Astrocyte of the cerebellum (primary cell): ENCODE data around the gene RSPH3.
"Not testable (repeated sequence)": the region's sequence is repeated elsewhere in the genome, so short reads cannot be mapped to it uniquely, and the experiment has no call there.

Experiments used
- DNase-seq: peaks from one replicate; pipeline ENCODE4 v3.0.0-alpha.2; 2011; ENCODE audit warnings: low read depth
- H3K4me3 ChIP-seq: 2 replicates; pipeline ENCODE4 v1.5.1; 2011; ENCODE audit warnings: mild to moderate bottlenecking, low read depth, low read length, moderate library complexity
- CTCF ChIP-seq: IDR thresholded peaks from 2 replicates; pipeline ENCODE4 v1.5.1; 2012; ENCODE audit warnings: low read length, low read depth, moderate library complexity, mild to moderate bottlenecking; ENCODE audit errors: missing control alignments
- in situ Hi-C: cut with HindIII; loops from 2 replicates; pipeline ENCODE4 v1.10.0; 2017; ENCODE audit warnings: low sequenced_read_pairs

The RSPH3 gene

GRCh38 chr6:158960026-158960425, 40.0 kb downstream of the RSPH3 start:
- in situ Hi-C loops: no loop called here
- TF ChIP-seq CTCF: no peak
- no peak for DNase-seq
- no peak overlapping the region for H3K4me3 ChIP-seq

GRCh38 chr6:158959552-158959951, 40.5 kb downstream of the RSPH3 start:
- no peak overlapping the region for H3K4me3 ChIP-seq
- TF ChIP-seq CTCF: no peak
- no peak for DNase-seq
- in situ Hi-C loops: no loop called here

GRCh38 chr6:158958504-158959386, 41.3 kb downstream of the RSPH3 start:
- no peak for TF ChIP-seq CTCF
- in situ Hi-C loops: no loop called here
- H3K4me3 ChIP-seq: no peak overlapping the region
- DNase-seq: no peak

- no peak for TF ChIP-seq CTCF
- in situ Hi-C loops: no loop called here
- no peak overlapping the region for H3K4me3 ChIP-seq
- no peak for DNase-seq
Observed at GRCh38 chr6:158955255-158955654, 44.7 kb downstream of the RSPH3 start.

GRCh38 chr6:158954753-158955152, 45.2 kb downstream of the RSPH3 start:
- DNase-seq: no peak
- no peak overlapping the region for H3K4me3 ChIP-seq
- TF ChIP-seq CTCF: no peak
- in situ Hi-C loops: no loop called here

GRCh38 chr6:158952011-158952410, 48.0 kb downstream of the RSPH3 start:
- DNase-seq, in situ Hi-C loops, H3K4me3 ChIP-seq: not testable (repeated sequence)

GRCh38 chr6:158951565-158951964, 48.4 kb downstream of the RSPH3 start:
- H3K4me3 ChIP-seq, in situ Hi-C loops, DNase-seq: not testable (repeated sequence)
